HG03571 (cell line): ENCODE data around the gene TATDN3.
A peak's percentile ranks its signal among the peaks of the same experiment; 100 is the strongest.
"Not testable (repeated sequence)": the region's sequence is repeated elsewhere in the genome, so short reads cannot be mapped to it uniquely, and the experiment has no call there.

Source experiments
- ATAC-seq: cut with Tn5 transposase; IDR thresholded peaks from one replicate; pipeline ENCODE4 v1.9.1; 2021; ENCODE audit not compliant: unreplicated experiment

TATDN3 gene

DNA sequence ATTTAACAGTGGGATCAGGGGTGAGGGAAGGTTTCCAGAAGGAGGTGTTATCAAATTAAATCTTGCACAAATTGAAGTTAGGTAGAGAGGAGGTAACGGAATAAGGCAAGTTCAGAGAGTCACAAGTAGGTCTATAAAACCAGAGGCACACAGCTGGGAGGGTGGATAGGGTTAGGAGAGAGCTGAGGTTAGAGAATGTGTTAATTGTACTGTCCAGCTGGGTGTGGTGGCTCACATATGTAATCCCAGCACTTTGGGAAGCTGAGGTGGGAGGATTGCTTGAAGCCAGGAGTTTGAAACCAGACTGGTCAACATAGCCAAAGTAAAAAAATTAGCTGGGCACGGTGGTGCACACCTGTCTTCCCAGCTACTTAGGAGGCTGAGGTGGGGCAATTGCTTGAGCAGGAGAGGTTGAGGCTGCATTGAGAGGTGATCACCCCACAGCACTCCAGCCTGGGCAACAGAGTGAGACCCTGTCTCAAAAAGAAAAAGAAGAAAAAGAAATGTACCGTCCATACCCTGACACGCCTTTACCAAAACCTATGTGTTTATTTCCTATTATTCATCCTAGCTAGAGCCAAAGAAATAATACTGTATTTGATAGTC is 35.6 kb downstream of the TATDN3 start:
- ATAC-seq = no peak

DNA sequence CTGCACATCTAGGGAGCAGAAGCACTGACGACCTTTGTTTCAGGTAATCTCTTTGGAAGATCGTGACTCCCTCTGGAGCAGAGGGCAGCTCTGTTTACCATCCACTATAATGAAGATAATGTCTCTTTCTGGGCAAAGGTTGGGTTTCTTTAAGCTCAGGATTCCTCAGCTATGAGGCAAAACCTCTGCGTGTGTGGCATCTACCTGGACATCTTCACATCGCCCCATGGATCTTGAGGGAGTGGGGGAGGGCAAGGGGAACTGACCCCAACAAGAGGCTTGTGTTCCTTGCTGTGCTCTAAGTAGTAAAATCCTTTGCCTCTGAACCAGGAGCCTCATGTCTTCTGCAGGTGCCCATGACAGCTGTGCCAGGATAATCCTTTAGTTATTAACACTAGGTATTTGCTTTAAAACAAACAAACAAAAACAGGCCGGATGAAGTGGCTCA is 36.2 kb downstream of the TATDN3 start:
- ATAC-seq = no peak

DNA sequence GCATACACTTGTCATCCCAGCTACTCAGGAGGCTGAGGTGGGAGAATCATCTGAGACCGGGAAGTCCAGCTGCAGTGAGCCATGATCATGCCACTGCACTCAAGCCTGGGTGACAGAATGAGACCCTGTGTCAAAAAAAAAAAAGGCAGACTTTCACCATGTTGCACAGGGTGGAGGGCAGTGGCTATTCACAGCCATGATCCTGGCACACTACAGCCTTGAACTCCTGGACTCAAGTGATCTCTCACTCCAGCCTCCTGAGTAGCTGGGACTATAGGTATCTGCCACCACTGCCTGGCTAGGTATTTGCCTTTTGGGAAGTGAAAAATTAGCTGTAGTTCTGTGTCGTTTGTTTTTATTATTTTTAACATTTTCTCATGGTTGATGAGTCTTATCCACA is 36.7 kb downstream of the TATDN3 start:
- ATAC-seq = no peak

DNA sequence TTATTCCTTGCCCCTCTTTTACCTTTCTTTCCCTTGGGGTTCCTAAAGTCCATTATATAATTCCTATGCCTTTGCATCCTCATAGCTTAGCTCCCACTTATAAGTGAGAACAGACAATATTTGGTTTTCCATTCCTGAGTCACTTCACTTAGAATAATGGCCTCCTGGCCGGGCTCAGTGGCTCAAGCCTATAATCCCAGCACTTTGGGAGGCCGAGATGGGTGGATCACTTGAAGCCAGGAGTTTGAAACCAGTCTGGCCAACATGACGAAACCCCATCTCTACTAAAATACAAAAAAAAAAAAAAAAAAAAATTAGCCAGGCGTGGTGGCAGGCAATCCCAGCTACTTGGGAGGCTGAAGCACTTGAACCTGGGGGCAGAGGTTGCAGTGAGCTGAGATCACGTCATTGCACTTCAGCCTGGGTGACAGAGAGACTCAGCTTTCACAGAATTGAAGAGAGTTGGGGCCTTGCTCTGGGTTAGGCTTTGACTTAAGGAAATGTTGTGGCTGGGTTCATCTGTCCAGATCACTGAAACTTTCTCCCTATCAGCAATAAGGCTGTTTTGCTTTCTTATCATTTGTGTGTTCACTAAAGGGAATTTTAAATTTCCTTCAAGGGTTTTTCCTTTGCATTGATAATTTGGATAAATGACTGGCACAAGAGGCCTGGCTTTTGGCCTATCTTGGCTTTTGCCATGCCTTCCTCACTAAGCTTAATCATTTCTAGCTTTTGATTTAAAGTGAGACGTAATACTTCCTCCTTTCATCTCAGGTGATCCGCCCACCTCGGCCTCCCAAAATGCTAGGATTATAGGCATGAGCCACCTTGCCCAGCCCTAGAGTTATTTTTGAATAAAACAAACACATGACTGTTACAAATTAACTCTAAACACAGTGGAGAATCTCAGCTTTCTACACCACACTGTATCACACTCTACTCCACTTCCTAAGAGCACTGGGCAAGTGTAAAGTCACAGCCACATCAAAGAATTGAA is 41.8 kb downstream of the TATDN3 start:
- ATAC-seq = peak; percentile 85

DNA sequence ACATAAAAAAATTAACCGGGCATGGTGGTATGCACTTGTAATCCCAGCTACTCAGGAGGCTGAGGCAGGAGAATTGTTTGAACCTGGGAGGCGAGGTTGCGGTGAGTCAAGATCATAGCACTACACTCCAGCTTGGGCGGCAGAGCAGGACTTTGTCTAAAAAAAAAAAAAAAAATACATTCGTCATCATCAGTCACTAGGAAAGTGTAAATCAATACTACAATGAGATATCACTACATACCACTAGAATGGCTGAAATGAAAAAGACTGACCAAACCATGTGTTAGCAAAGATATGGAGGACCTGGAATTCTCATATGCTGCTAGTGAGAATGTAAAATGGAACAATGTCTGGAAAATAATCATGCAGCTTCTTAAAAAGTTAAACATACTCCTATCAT is 46.5 kb downstream of the TATDN3 start:
- no peak for ATAC-seq

DNA sequence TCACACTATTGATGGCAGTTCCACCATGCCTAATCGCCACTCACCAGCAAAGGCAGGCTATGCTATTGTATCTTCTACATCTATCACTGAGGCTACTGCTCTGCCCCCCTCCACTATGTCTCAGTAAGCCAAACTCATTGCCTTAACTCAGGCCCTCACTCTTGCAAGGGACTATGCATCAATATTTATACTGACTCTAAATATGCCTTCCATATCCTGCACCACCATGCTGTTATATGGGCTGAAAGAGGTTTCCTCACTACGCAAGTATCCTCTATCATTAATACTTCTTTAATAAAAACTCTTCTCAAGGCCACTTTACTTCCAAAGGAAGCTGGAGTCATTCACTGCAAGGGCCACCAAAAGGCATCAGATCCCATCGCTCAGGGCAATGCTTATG is 52.8 kb downstream of the TATDN3 start:
- ATAC-seq = not testable (repeated sequence)

DNA sequence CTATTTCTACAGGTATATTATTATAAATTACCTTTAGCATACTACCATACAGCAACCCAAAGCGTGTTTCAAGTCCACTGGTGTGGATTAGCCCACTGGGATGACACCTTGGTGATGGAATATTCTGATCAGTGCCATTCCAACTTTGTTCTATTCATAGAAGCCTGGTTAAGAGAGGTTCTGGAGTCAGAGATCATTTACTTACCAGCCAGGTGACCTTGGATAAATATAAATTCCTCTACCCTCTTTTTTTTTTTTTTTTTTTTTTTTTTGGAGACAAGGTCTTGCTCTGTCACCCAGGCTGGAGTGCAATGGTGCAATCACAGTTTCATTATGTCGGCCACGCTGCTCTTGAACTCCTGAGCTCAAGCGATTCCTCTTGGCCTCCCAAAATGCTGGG is 55.9 kb downstream of the TATDN3 start, which contains the start of gene SPATA45:
Gene SPATA45 (minus strand): TSS at position 101 of the 400 bp plus-strand sequence. CDS start 11,500 bp downstream, outside the sequence.
- ATAC-seq = no peak

DNA sequence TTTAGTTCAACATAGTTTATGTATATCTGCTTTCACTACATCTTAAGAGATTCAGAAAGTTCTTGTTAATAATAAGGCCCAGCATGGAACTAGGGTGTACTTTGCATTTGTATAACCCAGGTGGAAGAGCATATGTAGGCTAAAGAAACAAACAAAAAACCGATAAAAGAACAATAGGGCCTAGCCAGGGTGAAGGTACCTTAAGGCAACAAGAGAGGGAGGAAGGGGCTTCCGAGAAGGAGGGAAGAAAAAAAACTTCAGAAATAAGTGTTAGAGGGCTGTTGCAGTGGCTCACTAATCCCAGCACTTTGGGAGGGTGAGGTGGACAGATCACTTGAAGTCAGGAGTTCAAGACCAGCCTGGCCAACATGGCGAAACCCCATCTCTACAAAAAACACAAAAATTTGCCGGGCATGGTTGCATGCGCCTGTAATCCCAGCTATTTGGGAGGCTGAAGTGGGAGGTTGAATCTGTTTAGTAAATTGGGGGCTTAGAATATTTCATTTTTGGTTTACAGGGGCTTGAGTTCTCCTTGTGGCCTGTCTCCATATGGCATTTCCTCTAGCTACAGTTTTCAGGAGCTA is 60.5 kb downstream of the TATDN3 start:
- ATAC-seq = no peak

DNA sequence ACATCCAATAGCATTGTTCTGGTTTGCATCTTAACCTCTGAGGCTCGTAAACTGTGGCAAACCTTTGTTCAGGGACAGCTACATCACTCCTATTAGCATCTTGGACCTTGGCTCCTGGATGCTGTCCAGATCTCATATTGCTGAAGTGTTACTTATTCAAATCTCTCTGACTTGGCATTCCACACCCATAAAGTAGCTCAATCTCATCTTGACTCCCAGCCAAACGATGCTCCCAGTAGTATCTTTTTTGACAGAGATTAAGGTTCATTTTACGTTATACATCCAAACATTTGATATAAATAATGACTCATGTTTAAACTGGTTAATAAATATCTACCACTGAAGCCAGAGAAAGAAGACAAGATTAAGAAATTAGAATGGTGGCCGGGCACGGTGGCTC is 62.0 kb downstream of the TATDN3 start:
- ATAC-seq = no peak

DNA sequence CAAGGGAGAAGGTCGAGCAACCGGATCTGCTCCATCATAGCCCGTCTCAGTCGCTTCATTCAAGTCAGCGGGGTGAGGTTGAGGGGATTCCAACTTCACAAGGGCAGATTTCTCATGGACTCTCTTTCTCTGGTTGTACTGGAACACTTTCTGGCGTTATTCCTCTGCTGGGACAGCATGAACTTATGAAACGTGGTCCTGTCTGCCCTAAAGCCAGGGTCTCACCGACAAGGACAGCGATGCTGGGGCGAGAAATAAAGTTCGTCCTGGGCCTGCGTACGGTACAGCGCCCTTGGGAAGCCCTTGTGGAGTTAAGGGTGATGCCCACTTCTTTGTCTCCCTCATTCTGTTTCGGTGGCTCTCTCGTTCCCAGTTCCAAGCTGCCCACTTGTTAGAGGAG is 65.1 kb downstream of the TATDN3 start:
- ATAC-seq = no peak

DNA sequence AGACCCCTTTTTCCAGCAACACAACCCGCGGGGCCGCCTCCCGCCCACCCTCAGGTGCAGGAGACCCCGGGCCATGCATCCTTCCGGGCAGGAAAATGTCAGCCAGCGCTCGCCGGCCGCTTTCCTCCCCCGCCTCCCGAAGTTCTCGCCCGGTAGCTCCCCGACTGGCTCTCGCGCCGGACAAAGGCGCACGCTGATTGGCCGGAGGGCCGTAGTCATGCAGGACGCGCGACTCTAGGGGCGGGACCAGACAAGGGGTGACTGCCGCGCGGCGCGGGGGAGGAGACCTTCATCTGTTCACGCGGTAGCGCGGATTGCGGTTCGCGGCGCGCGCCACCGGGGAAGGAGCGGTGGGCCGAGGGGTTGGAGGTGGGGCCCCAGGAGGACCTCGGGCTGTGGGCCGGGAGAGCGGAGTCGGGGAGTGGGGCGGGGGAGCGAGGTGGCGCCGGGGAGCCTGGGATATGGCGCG is 66.3 kb downstream of the TATDN3 start, which contains the start of gene FLVCR1:
Gene FLVCR1 (plus strand): TSS at position 284 of the 469 bp plus-strand sequence. CDS start 178 bp downstream, at position 462.
- peak; percentile 96 for ATAC-seq

DNA sequence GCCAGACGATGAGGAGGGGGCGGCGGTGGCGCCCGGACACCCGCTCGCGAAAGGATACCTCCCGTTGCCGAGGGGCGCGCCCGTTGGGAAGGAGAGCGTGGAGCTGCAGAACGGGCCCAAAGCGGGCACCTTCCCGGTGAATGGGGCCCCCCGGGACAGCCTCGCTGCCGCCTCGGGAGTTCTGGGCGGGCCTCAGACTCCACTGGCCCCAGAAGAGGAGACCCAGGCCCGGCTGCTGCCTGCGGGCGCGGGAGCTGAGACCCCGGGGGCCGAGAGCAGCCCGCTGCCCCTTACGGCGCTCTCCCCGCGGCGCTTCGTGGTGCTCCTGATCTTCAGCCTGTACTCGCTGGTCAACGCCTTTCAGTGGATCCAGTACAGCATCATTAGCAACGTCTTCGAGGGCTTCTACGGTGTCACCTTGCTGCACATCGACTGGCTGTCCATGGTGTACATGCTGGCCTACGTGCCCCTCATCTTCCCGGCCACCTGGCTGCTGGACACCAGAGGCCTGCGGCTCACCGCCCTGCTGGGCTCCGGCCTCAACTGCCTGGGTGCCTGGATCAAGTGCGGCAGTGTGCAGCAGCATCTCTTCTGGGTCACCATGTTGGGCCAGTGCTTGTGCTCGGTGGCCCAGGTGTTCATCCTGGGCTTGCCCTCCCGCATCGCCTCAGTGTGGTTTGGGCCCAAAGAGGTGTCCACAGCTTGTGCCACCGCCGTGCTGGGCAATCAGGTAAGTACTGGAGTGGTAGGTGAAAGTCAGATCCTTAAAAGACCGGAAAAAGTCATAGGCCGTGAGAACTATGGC is 67.0 kb downstream of the TATDN3 start:
- ATAC-seq = peak; percentile 9

DNA sequence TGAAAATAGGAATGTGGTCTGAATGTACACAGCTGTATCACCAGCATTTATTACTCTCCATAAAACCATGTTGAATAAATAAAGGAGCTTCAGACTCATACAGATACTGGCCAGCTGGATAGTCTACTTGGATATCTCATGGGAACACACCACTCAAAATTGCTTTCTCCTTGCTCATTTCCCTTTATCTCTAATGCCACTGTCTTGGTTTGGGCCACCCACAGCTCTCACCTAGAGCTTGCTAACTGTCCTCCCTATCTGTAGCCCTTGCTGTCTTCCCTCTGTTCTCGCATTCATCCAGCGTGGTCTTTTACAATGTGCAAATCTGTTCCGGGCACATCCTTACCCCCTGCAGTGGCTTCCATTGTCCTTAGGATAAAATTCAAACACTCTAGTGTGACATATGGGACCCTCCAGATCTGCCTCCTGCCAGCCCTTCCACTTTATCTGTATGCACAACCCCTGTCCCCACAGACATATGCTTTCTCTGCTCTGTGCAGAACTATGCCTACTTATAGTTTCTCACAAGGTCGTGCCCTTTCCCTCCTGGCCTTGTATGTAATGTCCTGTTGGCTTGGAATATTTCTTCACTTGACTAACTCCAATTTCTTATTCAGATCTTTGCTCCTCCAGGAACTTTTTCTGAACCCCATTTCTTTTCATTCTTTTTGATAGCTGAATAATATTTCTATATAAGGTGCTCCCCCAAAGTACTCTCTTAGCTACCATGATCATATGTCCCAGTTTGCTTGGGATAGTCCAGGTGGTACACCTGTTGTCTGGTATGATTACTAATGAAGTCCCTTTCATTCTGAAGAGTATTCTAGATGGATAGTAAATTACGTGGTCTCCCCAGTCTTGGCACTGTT is 69.3 kb downstream of the TATDN3 start:
- ATAC-seq = no peak

DNA sequence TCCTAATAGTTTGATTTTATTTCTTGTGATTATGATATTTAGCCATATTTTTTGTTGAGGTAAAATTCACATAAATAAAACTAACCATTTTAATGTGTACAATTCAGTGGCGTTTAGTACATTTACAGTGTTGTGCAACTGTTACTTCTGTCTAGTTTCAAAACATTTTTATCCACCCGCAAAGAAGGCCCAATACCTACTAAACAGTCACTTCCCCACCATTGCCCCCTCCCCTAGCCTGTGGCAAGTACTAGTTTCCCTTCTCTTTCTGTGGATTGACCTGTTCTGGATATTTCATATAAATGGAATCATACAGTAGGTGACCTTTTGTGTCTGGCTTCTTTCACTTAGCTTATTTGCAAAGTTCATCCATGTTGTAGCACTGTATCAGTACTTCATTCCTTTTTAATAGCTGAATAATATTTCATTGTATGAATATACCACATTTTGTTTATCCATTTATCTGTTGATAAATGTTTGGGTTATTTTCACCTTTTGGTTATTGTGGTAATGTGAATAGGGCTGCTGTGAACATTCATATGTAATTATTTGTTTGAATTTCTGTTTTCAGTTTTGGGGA is 70.5 kb downstream of the TATDN3 start:
- no peak for ATAC-seq

DNA sequence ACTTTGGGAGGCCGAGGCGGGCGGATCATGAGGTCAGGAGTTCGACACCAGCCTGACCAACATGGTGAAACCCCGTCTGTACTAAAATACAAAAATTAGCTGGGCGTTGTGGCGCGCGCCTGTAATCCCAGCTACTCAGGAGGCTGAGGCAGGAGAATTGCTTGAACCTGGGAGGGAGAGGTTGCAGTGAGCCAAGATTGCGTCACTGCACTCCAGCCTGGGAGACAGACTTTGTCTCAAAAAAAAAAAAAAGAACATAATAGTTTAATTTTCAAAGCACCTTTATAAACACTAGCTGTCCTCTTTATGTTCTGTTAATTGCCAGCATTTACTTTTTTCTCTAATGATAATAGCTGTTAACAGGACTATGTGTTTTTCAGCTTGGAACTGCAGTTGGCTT is 71.7 kb downstream of the TATDN3 start:
- not testable (repeated sequence) for ATAC-seq

DNA sequence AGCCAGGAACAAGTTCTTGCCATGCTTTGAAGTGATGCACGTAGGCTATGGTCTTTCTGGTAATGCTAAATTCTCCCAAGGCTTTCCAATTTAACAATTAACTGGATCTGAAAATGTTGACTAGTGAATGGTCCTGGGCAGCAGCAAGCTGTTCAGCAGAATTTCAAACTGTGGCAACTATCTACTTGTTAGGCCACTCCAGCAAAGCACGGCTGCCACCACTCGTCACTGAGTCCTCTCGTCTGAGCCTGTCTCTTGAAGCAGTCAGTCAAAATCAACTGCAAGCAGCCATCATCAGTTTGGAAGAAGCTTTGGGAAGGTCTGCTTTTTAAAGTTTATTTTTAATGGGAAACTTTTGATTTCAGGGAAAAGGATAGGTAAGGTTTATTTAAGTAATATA is 72.5 kb downstream of the TATDN3 start:
- ATAC-seq = no peak
